ENCODE data around the gene TXNL1. TPM values are rescaled to one million over a fixed set of nuclear protein-coding genes. Genes with fewer than 3 reads are reported as not detected.

Gene TXNL1
- total RNA-seq, 1 experiment from 2014 or later, result 90.4 TPM

DNA sequence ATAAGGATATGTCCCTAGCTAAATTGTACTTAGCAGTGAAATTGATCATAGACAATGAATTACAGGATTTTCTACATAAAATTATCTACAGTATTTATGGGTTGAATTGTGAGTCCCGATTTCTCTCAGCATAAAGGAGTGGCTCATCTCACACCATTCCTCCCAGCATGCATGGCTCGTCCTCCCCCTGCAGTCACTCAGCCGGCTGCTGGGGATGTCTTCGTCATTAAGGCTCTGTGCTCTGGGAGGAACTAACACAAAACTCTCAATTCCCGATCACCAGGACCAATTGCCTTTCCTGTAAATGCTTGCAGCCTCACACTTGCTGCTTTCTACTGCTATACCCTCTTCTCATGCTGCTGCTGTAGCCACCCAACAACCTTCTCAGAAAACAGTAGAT, 75.9 kb downstream of the TXNL1 start:
- H2AFZ ChIP-seq (ENCODE audit: low read length), result no peak overlapping the region
- no peak overlapping the region for H2BK20ac ChIP-seq (ENCODE audit: low read depth, low read length, poor library complexity, severe bottlenecking)
- no peak overlapping the region for H3K9ac ChIP-seq (ENCODE audit: extremely low read depth, insufficient read length, low read length)
- no peak for DNase-seq
- TF ChIP-seq, protein P1, sequence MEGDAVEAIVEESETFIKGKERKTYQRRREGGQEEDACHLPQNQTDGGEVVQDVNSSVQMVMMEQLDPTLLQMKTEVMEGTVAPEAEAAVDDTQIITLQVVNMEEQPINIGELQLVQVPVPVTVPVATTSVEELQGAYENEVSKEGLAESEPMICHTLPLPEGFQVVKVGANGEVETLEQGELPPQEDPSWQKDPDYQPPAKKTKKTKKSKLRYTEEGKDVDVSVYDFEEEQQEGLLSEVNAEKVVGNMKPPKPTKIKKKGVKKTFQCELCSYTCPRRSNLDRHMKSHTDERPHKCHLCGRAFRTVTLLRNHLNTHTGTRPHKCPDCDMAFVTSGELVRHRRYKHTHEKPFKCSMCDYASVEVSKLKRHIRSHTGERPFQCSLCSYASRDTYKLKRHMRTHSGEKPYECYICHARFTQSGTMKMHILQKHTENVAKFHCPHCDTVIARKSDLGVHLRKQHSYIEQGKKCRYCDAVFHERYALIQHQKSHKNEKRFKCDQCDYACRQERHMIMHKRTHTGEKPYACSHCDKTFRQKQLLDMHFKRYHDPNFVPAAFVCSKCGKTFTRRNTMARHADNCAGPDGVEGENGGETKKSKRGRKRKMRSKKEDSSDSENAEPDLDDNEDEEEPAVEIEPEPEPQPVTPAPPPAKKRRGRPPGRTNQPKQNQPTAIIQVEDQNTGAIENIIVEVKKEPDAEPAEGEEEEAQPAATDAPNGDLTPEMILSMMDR (conservative IDR thresholded peaks at IDR 0.05), result no peak
- Mint-ChIP-seq H3K27ac (no peak overlapping the region; a peak in 1 of 7 replicates), H3K27me3 (ENCODE audit: low read depth) (peaks cover 4% of the 10 kb centered on the region; the same call in 1 of the 2 replicates), H3K4me3 (no peak overlapping the region), H3K9me3 (no peaks in the 10 kb centered on the region), H3K4me1 (peaks cover 14 to 20% of the 10 kb centered on the region in 2 experiments), H3K36me3 (ENCODE audit: insufficient read depth in 1 of 3, low read depth in 3 of 3) (no peaks in the 10 kb centered on the region)
- no peak overlapping the region for H3K4ac ChIP-seq (ENCODE audit: low read depth, low read length)
- no peak overlapping the region for H3K27ac ChIP-seq (ENCODE audit: insufficient read length, low read depth, low read length)
- H3K23me2 ChIP-seq (ENCODE audit: insufficient read length, low read depth, low read length, poor library complexity, severe bottlenecking), result no peaks in the 10 kb centered on the region
- H4K91ac ChIP-seq (ENCODE audit: insufficient read length, low read depth, low read length), result no peak overlapping the region
- no peak overlapping the region for H2BK5ac ChIP-seq (ENCODE audit: insufficient read length, low read length)
- H2AK5ac ChIP-seq (ENCODE audit: insufficient read length, low read length), result no peak overlapping the region
- H3K79me2 ChIP-seq (ENCODE audit: insufficient read depth, low read length), result no peaks in the 10 kb centered on the region
- H4K20me1 ChIP-seq (ENCODE audit: control insufficient read depth, insufficient read depth, insufficient read length), result no peaks in the 10 kb centered on the region
- H4K5ac ChIP-seq (ENCODE audit: insufficient read length, low read depth, low read length), result no peak overlapping the region
- H2BK15ac ChIP-seq (ENCODE audit: low read depth, low read length), result no peak overlapping the region
- no peak overlapping the region for H3T11ph ChIP-seq (ENCODE audit: low read length)
- no CpG with 5 or more reads among the region's 5 CpGs for WGBS (ENCODE audit: extremely low coverage, insufficient read length, low lambda C conversion rate)
- no peak overlapping the region for H3K18ac ChIP-seq (ENCODE audit: insufficient read length, low read depth, low read length)
- H3K4me2 ChIP-seq (ENCODE audit: insufficient read depth, insufficient read length, low read length), result no peak overlapping the region
- H2BK12ac ChIP-seq (ENCODE audit: insufficient read length, low read depth, low read length), result no peak overlapping the region
- H3K9me3 ChIP-seq (ENCODE audit: control insufficient read depth, low read depth, low read length), result no peaks in the 10 kb centered on the region
- H3K56ac ChIP-seq (ENCODE audit: insufficient read length, low read depth, low read length), result no peak overlapping the region
- H2BK120ac ChIP-seq (ENCODE audit: low read depth, low read length, poor library complexity, severe bottlenecking), result no peak overlapping the region
- H3K79me1 ChIP-seq (ENCODE audit: insufficient read depth, low read depth, low read length, poor library complexity, severe bottlenecking), result no peaks in the 10 kb centered on the region
- H3K14ac ChIP-seq (ENCODE audit: insufficient read depth, low read length), result no peak overlapping the region
- H3K27me3 ChIP-seq (ENCODE audit: insufficient read depth, low read length), result no peaks in the 10 kb centered on the region
- H3K23ac ChIP-seq (ENCODE audit: insufficient read length, low read depth, low read length), result no peak overlapping the region
- no peak overlapping the region for H4K8ac ChIP-seq (replicated peaks; ENCODE audit: insufficient read length, low read depth, low read length)
- H3K4me1 ChIP-seq (ENCODE audit: insufficient read depth, low read length), result 0 out of 2 replicates have a peak, but pooled peaks cover 2% of the 10 kb centered on the region
